T-helper 9 cell (primary cell): Measurements from ENCODE around the gene TTF1.
A peak's percentile ranks its signal among the peaks of the same experiment; 100 is the strongest.

Source experiments
- DNase-seq: peaks from one replicate; pipeline ENCODE4 v3.0.0-alpha.2; 2020

TTF1 gene

DNA sequence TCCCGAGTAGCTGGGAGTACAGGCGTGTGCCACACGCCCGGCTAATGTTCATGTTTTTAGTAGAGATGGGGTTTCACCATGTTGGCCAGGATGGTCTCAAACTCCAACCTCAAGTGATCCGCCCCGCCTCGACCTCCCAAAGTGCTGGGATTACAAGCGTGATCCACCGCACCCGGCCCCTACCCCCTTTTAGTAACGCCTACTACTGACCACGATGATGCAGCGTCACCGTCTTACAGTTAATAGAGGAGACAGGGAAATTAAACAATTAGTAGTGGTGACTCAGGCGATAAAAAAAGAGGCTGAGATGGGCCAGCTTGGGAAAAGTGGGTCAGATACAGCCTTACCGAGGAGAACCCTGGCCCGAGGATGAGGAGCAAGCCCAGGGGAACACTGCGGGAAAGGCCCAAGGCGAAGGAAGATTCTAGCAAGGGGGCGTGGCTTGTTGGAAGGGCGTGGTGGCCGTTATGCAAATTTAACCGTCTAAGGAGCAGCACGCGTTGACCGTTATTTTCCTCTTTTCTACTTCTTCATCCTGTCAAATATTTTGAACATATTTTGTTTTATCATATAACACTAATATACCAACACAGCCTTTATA is 50.2 kb downstream of the TTF1 start:
- no peak for DNase-seq

DNA sequence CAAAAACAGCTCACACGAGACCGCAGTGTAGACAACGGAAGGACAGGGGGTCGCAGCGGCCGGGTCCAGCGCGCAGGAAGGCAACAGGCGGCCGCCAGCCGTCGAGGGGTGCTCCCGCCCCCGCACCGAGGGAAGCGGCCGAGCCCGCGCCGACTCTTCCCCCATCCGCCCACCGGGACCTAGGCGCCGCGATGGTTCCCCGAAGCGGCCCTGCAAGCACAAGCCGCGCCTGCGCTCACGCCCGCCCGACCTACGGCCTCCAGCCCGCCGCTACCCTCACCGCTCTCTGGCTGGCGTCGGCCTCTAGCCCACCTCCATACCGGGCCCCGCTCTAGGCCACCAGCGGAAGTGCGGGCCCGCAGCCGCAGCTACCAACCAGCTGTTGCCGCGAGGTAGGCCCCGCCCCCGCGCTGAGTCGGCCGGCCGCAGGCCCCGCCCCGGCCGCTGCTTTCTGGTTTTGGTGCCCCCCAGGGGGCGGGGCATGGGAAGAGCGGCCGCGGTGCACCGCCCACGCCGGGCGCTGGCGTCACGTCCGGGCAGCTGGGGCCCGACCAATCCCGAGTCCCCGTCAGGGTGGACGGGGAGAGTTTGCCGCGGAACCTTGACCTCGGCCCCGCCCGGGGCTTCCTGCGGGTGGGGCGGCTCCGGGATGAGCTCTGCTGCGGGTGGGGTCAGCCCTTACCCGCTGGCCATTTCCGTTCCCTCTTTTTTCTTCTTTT is 51.8 kb downstream of the TTF1 start, which contains the start of gene SETX:
SETX (minus strand) TSS at position 350 of the 719 bp plus-strand sequence. CDS start 5,558 bp downstream, outside the sequence.
- peak; percentile 91 for DNase-seq

DNA sequence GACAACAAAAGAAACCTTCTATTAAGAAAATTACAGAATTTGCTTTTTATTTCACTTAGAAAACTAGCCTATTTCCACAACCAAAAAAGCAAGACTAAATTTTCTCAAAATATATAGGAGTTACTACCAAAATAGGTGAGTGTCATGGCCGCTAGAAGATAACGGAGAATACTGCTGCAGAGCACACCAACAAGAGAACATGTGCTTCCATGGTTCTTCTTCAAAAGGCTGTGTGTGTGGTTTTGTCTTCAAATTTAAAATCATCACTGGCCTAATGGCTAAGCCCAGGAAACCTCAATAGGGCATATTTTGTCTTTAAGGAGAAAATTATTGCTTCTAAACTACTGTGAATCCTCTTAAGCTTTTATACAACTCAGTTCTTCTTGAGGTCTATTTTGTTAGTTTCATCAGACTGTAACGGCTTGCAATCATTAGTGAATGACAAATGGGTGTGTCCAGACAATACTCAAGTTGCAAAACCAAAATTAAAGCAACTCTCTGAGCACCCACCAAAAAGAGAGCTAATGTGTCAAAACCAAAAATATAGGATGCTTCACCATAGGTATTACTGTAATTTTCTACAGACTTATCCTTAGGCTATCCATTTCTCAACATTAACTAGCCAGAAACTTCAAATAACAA is 55.1 kb downstream of the TTF1 start:
- DNase-seq: no peak

DNA sequence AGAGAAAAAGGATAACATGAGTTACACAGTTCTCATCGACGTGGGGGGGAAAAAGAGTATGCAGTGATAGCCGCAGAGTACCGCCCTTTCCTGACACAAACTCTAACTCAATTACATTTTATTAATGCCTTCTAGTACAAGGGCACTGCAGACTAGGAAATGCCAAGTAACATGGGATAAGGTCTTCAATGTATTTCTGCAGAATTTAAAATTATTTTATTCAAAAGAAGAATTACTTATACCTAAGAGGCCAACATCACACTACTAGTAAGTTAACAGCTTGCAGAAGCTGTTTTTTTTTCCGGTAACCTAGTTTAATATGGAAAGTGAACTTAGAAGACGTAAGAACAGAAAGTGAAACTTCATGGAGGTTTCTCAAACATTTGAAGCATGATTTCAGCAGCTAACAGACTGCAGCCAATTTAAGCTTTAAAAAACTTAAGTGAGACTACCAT is 55.8 kb downstream of the TTF1 start:
- DNase-seq: no peak

DNA sequence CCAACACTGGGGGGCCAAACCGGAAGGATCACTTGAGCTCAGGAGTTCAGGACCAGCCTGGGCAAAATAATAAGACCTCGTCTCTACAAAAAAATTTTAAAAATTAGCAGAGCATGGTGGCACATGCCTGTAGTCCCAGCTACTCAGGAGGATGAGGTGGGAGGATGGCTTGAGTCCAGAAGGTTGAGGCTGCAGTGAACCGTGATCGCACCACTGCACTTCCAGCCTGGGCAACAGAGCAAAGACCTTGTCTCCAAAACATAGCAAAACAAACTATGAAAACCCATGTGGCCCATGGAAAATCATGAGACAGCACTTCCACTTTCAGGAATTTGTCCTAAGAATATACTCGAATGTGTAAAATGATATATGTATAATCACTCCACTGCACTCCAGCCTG is 58.0 kb downstream of the TTF1 start:
- DNase-seq: no peak

DNA sequence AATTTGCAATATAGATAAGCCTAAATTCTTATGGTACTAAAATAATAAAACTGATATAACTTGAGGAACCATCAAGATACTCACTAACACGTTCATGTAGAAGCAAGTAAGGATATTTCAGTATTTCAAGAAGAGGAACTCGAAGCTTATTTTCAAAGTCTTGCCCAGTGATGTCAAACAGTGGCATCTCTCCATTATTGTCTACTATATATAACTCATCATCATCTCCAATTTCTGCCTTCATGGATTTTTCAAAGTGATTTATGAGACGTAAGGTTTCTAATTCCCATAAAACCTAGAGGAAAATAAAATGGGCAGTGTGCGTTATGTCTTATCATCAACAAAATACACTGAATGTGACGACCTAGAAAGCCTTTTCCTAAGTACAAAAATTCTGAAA is 60.5 kb downstream of the TTF1 start:
- no peak for DNase-seq

DNA sequence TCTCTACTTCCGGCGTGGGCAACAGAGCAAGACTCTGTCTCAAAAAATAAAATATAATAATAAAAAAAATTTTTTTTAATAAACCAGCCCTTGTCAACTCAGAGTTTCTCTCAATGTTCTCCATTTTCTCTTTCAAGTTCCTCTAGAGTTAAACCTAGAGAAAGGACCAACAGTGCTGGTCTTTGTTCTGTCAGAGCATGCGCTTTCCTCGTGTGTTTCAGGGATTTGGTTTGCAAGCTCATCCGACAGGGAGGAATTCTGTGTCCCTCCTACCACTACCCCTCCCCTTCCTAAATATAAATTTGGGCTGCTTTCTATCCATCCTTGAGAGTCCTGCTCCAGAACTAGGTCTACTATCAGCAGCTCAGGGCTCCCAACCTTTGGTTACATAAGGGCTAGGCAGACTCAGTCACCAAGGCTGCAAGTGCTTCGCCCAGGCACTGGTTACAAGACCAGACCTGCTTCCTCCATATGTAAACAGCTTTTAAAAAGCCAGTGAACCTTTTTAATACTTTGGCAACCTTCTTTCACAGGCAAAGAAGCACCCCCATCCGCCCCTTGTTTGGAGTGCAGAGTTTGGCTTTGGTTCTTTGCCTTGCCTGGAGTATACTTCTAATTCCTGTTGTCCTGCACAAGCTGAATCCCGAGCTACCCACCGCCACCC is 65.3 kb downstream of the TTF1 start:
- no peak for DNase-seq

DNA sequence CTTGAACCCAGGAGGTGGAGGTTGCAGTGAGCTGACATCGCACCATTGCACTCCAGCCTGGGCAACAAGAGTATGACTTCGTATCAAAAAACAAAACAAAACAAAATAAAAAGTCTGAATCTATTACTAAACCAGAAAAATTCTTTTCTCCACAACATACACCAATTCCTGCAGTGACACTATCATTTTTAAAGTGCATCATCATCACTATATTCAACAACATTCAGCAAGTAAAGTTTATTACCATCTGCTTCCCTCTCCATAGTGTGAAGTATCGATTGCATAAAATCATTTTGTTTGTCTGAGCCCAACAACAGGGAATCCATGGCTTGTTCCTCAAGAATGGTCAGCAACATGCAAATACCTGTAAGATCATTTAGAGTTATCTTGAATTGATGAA is 72.3 kb downstream of the TTF1 start:
- no peak for DNase-seq

DNA sequence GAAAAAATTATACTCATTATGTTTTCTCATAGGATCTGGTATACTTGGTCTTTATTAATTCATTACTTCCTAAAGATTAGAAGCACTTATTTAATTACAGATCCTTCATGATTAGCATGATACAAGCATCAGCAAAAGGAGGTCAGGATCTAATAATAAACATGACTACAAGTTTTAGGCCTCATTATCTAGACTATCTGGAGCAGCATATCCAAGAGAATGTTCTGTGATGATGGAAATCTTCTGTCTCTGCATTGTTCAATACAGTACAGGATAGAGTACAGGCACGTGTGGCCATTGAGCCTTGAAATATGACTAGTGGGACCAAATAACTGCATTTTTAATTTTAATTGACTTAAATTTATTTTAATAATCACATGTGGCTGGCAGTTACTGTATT is 73.1 kb downstream of the TTF1 start:
- DNase-seq: no peak

DNA sequence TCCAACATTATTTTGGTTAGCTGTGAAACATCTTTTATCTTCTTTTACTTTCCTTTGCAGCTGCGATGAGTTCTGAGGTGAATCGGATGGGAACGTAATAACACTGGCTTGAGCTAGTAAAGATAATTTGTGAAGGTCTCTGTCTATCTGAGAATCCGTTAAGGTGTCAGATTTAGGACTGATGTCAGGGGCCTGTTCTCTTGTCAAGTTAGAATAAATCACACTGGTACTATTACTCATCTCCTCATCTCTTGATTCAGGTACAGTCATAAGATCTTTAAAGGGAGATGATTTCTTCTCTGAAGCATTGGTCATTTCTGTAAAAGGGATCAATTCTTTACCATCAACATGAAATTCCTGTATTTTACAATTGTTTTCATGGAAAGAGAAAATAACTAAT is 78.1 kb downstream of the TTF1 start:
- DNase-seq: no peak

DNA sequence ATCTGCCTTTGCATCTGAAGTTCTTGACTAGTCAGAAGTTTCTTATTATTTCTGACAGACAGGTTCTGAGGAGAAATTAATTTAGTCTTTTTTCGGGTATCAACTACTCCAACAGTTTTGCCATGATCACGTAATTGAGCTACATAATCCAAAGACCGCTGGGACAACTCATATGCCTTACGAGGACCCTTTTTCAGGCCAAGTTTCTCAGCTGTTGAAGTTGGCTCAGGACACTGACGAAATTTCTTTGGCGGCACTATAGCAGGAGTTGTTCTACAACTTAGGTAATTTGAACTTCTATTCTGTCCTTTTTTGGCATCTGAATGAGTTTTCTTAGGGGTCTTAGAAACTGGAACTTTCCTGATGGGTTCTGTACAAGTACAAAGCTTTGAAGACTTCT is 79.1 kb downstream of the TTF1 start:
- DNase-seq: no peak
